ENCODE measurements around the gene PLPPR3.

GRCh38 chr19:834216-834615 lies 12.5 kb upstream of the PLPPR3 start:
- TF ChIP-seq PBX3 (CRISPR knock-in tag; IDR thresholded peaks at IDR 0.05), result no peak
- no peak for TF ChIP-seq CTCF (tag by site-specific recombination; IDR thresholded peaks at IDR 0.05)
- no peak for TF ChIP-seq ZNF48 (tag by site-specific recombination; IDR thresholded peaks at IDR 0.05)
- no peak for TF ChIP-seq YY1 (tag by site-specific recombination; IDR thresholded peaks at IDR 0.05)
- no peak for TF ChIP-seq ZNF664 (tag by site-specific recombination; IDR thresholded peaks at IDR 0.05)
- no peak for TF ChIP-seq ZNF707 (tag by site-specific recombination; IDR thresholded peaks at IDR 0.05)
- TF ChIP-seq SP2 (tag by site-specific recombination; IDR thresholded peaks at IDR 0.05), result no peak
- TF ChIP-seq ZNF561 (tag by site-specific recombination; IDR thresholded peaks at IDR 0.05; ENCODE audit: borderline replicate concordance), result no peak
- TF ChIP-seq ZNF223 (tag by site-specific recombination; IDR thresholded peaks at IDR 0.05), result no peak
- TF ChIP-seq, protein P1, sequence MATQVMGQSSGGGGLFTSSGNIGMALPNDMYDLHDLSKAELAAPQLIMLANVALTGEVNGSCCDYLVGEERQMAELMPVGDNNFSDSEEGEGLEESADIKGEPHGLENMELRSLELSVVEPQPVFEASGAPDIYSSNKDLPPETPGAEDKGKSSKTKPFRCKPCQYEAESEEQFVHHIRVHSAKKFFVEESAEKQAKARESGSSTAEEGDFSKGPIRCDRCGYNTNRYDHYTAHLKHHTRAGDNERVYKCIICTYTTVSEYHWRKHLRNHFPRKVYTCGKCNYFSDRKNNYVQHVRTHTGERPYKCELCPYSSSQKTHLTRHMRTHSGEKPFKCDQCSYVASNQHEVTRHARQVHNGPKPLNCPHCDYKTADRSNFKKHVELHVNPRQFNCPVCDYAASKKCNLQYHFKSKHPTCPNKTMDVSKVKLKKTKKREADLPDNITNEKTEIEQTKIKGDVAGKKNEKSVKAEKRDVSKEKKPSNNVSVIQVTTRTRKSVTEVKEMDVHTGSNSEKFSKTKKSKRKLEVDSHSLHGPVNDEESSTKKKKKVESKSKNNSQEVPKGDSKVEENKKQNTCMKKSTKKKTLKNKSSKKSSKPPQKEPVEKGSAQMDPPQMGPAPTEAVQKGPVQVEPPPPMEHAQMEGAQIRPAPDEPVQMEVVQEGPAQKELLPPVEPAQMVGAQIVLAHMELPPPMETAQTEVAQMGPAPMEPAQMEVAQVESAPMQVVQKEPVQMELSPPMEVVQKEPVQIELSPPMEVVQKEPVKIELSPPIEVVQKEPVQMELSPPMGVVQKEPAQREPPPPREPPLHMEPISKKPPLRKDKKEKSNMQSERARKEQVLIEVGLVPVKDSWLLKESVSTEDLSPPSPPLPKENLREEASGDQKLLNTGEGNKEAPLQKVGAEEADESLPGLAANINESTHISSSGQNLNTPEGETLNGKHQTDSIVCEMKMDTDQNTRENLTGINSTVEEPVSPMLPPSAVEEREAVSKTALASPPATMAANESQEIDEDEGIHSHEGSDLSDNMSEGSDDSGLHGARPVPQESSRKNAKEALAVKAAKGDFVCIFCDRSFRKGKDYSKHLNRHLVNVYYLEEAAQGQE (tag by site-specific recombination; IDR thresholded peaks at IDR 0.05), result no peak

Measured in HEK293 (cell line).